Measurements from ENCODE around the gene SUN1. TPM values are rescaled to one million over a fixed set of nuclear protein-coding genes. Genes with fewer than 3 reads are reported as not detected.

SUN1 gene
- total RNA-seq, 1 experiment from 2014 or later = 126 TPM

DNA sequence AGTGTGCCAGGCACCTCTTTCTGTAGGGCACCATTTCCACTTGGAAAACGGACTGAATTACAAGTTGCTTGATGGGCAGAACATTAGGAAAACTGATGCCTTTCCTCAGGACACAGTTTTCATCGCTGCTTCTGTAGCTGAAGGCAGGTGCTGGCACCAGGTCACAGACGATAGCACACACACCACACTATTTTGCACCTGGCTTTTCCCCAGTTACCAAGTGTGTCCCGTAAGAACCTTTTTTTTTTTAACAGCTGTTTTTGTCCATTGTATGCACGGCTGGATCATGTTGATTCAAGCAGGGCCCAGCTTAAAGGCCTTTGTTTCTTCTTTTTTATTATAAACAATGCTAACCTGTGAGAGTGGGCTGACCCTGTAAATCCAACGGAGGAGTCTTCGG, 42.8 kb downstream of the SUN1 start:
- Mint-ChIP-seq H3K4me1 (ENCODE audit: insufficient read depth, unreplicated experiment) (no peaks in the 10 kb centered on the region), H3K36me3 (ENCODE audit: insufficient read depth, unreplicated experiment) (peaks cover 50% of the 10 kb centered on the region), H3K9me3 (ENCODE audit: unreplicated experiment) (no peaks in the 10 kb centered on the region), H3K27ac (ENCODE audit: low read depth, unreplicated experiment) (no peak overlapping the region), H3K4me3 (ENCODE audit: unreplicated experiment) (no peak overlapping the region), H3K27me3 (ENCODE audit: insufficient read depth, unreplicated experiment) (no peaks in the 10 kb centered on the region)
- no peak for TF ChIP-seq CTCF (IDR thresholded peaks at IDR 0.05; ENCODE audit: unreplicated experiment)
- BruUV-seq (replicated peaks) = no TSS peak
- DNase-seq (ENCODE audit: unreplicated experiment) = no peak
- POLR2A ChIA-PET = interaction anchor here (1.1 to 3.2 kb wide), 8 partner anchors 8 to 62 kb away, joined by 3 to 39 read pairs (median 8); partner anchors contain the start of gene SUN1
- intact Hi-C loops (cut with micrococcal nuclease) = loop anchor here (10.0 kb wide), 1 partner anchor 550 kb away; no protein-coding TSS in a partner anchor
- CTCF ChIA-PET = interaction anchor here (0.7 to 1.6 kb wide), 7 partner anchors 10 to 600 kb away, joined by 3 to 6 read pairs (median 3); no protein-coding TSS in a partner anchor

DNA sequence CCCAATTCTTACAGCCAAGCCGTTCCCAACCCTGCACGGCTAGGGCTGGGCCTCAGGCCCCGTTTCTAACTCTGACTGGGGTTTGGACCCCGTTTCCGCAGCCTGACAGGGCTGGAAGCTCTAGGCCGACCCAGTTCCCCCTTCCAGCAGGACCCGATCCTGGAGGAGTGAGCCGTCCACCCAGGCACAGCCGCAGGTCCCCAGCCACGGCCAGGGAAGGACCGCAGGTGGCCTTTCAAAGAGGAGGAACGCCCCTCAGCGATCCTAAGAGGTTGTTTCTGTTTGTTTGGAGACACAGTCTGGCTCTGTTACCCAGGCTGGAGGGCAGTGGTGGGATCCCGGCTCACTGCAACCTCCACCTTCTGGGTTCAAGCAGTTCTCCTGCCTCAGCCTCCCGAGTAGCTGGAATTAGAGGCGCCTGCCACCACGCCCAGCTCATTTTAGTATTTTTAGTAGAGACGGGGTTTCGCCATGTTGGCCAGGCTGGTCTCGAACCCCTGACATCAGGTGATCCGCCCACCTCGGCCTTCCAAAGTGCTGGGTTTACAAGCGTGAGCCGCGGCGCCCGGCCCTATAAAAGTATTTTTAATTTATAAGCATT, 43.3 kb downstream of the SUN1 start:
- Mint-ChIP-seq H3K36me3 (ENCODE audit: insufficient read depth, unreplicated experiment) (peaks cover 44% of the 10 kb centered on the region), H3K9me3 (ENCODE audit: unreplicated experiment) (no peaks in the 10 kb centered on the region), H3K27ac (ENCODE audit: low read depth, unreplicated experiment) (no peak overlapping the region), H3K4me1 (ENCODE audit: insufficient read depth, unreplicated experiment) (no peaks in the 10 kb centered on the region), H3K27me3 (ENCODE audit: insufficient read depth, unreplicated experiment) (no peaks in the 10 kb centered on the region), H3K4me3 (ENCODE audit: unreplicated experiment) (no peak overlapping the region)
- POLR2A ChIA-PET = interaction anchor here (0.5 to 3.2 kb wide), 9 partner anchors 8 to 99 kb away, joined by 3 to 39 read pairs (median 4); partner anchors contain the start of gene SUN1
- intact Hi-C loops (cut with micrococcal nuclease) = loop anchor here (10.0 kb wide), 1 partner anchor 551 kb away; no protein-coding TSS in a partner anchor
- BruUV-seq (replicated peaks) = no TSS peak
- DNase-seq (ENCODE audit: unreplicated experiment) = no peak
- CTCF ChIA-PET = interaction anchor here (0.7 to 1.6 kb wide), 7 partner anchors 10 to 91 kb away, joined by 3 to 6 read pairs (median 3); no protein-coding TSS in a partner anchor
- no peak for TF ChIP-seq CTCF (IDR thresholded peaks at IDR 0.05; ENCODE audit: unreplicated experiment)

GRCh38 chr7:876077-876971, 44.0 kb downstream of the SUN1 start, which contains the start of gene GET4:
GET4 (plus strand) TSS chr7:876554; CDS start chr7:876646, 92 bp downstream.
- intact Hi-C loops (cut with micrococcal nuclease) = loop anchor here (10.0 kb wide), 1 partner anchor 552 kb away; no protein-coding TSS in a partner anchor
- peak within 1 kb of the TSS; percentile 99 for H3K4me3 Mint-ChIP-seq (ENCODE audit: unreplicated experiment)
- peak; percentile 87 for DNase-seq (ENCODE audit: unreplicated experiment)
- peaks cover 37% of the 10 kb centered on the region for H3K36me3 Mint-ChIP-seq (ENCODE audit: insufficient read depth, unreplicated experiment)
- no peaks in the 10 kb centered on the region for H3K4me1 Mint-ChIP-seq (ENCODE audit: insufficient read depth, unreplicated experiment)
- TF ChIP-seq CTCF (IDR thresholded peaks at IDR 0.05; ENCODE audit: unreplicated experiment) = peak; percentile 20
- no peaks in the 10 kb centered on the region for H3K9me3 Mint-ChIP-seq (ENCODE audit: unreplicated experiment)
- ChIA-PET POLR2A (interaction anchor here (0.5 to 3.2 kb wide), 13 partner anchors 9 to 550 kb away, joined by 3 to 39 read pairs (median 4); partner anchors contain the start of genes PRKAR1B and SUN1), CTCF (interaction anchor here (0.9 to 1.6 kb wide), 7 partner anchors 9 to 92 kb away, joined by 3 to 6 read pairs (median 3); no protein-coding TSS in a partner anchor)
- no peaks in the 10 kb centered on the region for H3K27me3 Mint-ChIP-seq (ENCODE audit: insufficient read depth, unreplicated experiment)
- BruUV-seq (replicated peaks) = no TSS peak
- peak within 1 kb of the TSS; percentile 93 for H3K27ac Mint-ChIP-seq (ENCODE audit: low read depth, unreplicated experiment)

All from MCF 10A (cell line).